Hepatocyte (in vitro differentiated cells): ENCODE results near the gene IRF1.

Experiments used
- CTCF ChIP-seq: fragments of 200-600 bp; sonication (generic); IDR thresholded peaks from 2 replicates; pipeline ENCODE4 v1.5.1; 2016; ENCODE audit warnings: antibody characterized with exemption, mild to moderate bottlenecking; ENCODE audit not compliant: poor library complexity
- EZH2 ChIP-seq: fragments of 200-600 bp; sonication (generic); IDR thresholded peaks from 2 replicates; pipeline ENCODE4 v1.6.1; 2016; ENCODE audit warnings: antibody characterized with exemption, mild to moderate bottlenecking, borderline replicate concordance
- EZH2phosphoT487 ChIP-seq: fragments of 200-600 bp; sonication (generic); IDR thresholded peaks from one replicate; pipeline ENCODE4 v1.6.1; 2018; ENCODE audit warnings: antibody characterized with exemption, mild to moderate bottlenecking, low read depth, moderate library complexity; ENCODE audit not compliant: unreplicated experiment, severe bottlenecking

- TF ChIP-seq CTCF = no peak
- TF ChIP-seq EZH2 = no peak
- no peak for TF ChIP-seq EZH2phosphoT487
Measured at GRCh38 chr5:132437604-132438266, 52.8 kb downstream of the IRF1 start.
